GM23338 (cell line): ENCODE results near the gene GCN1. TPM values are rescaled to one million over a fixed set of nuclear protein-coding genes. Genes with fewer than 3 reads are reported as not detected.

Experiments used
- ATAC-seq: fragments of 200-7000 bp; cut with Tn5 transposase; 3 replicates; pipeline ENCODE4 v1.9.1; 2020
- DNase-seq: peaks from one replicate; pipeline ENCODE4 v3.0.0-alpha.2; 2015; ENCODE audit warnings: low spot score
- H2AFZ ChIP-seq: fragments of 200-600 bp; sonication (generic); 2 replicates; pipeline ENCODE4 v1.8.0; 2016; ENCODE audit warnings: antibody characterized with exemption, mild to moderate bottlenecking, moderate library complexity
- H3F3A ChIP-seq: fragments of 200-600 bp; sonication (generic); replicated peaks from 2 replicates; pipeline ENCODE4 v1.8.0; 2017; ENCODE audit warnings: antibody characterized with exemption, mixed run types, low read depth
- H3K27ac ChIP-seq: fragments of 200-600 bp; sonication (generic); 2 replicates; pipeline ENCODE4 v1.6.1; 2016; ENCODE audit warnings: low read depth
- H3K27me3 ChIP-seq: fragments of 200-600 bp; sonication (generic); 2 replicates; pipeline ENCODE4 v1.8.0; 2016; ENCODE audit warnings: mild to moderate bottlenecking, mixed run types, moderate library complexity; ENCODE audit not compliant: insufficient read depth
- H3K36me3 ChIP-seq: fragments of 200-600 bp; sonication (generic); 2 replicates; pipeline ENCODE4 v1.8.0; 2016; ENCODE audit warnings: mild to moderate bottlenecking; ENCODE audit not compliant: insufficient read depth
- H3K4me1 ChIP-seq: fragments of 200-600 bp; sonication (generic); 2 replicates; pipeline ENCODE4 v1.8.0; 2016; ENCODE audit warnings: mild to moderate bottlenecking, moderate library complexity; ENCODE audit not compliant: insufficient read depth
- H3K4me2 ChIP-seq: fragments of 200-600 bp; sonication (generic); 2 replicates; pipeline ENCODE4 v1.7.1; 2017; ENCODE audit warnings: mixed run types
- H3K4me3 ChIP-seq: fragments of 200-600 bp; sonication (generic); 2 replicates; pipeline ENCODE4 v1.6.1; 2016; ENCODE audit warnings: mixed run types
- H3K79me2 ChIP-seq: fragments of 200-600 bp; sonication (generic); replicated peaks from 2 replicates; pipeline ENCODE4 v1.8.0; 2017; ENCODE audit warnings: mild to moderate bottlenecking; ENCODE audit not compliant: insufficient read depth
- H3K9me2 ChIP-seq: fragments of 200-600 bp; sonication (generic); 2 replicates; pipeline ENCODE4 v1.8.0; 2017; ENCODE audit not compliant: insufficient read depth
- H4K20me1 ChIP-seq: fragments of 200-600 bp; sonication (generic); replicated peaks from 2 replicates; pipeline ENCODE4 v1.8.0; 2017; ENCODE audit warnings: mild to moderate bottlenecking; ENCODE audit not compliant: insufficient read depth
- H3K27ac Mint-ChIP-seq: 2 replicates; pipeline ENCODE4 v1.8.0; 2020; ENCODE audit warnings: inconsistent platforms, mild to moderate bottlenecking, moderate library complexity, mixed read lengths
- H3K27me3 Mint-ChIP-seq: 3 replicates; pipeline ENCODE4 v1.8.0; 2022; ENCODE audit warnings: low read depth, mild to moderate bottlenecking, moderate library complexity, mixed read lengths, inconsistent platforms; ENCODE audit not compliant: insufficient read depth, poor library complexity
- H3K36me3 Mint-ChIP-seq: 3 replicates; pipeline ENCODE4 v1.8.0; 2021; ENCODE audit warnings: low read depth, mild to moderate bottlenecking, inconsistent platforms, moderate library complexity, mixed read lengths
- H3K4me1 Mint-ChIP-seq: 3 replicates; pipeline ENCODE4 v1.8.0; 2020; ENCODE audit warnings: mild to moderate bottlenecking, inconsistent platforms, mixed read lengths
- H3K4me3 Mint-ChIP-seq: 3 replicates; pipeline ENCODE4 v1.8.0; 2021; ENCODE audit warnings: moderate library complexity, mild to moderate bottlenecking, inconsistent platforms, mixed read lengths
- H3K9me3 Mint-ChIP-seq: 3 replicates; pipeline ENCODE4 v1.8.0; 2020; ENCODE audit warnings: moderate library complexity, mild to moderate bottlenecking, inconsistent platforms, mixed read lengths
- CREB1 ChIP-seq: fragments of 250-450 bp; sonication (Bioruptor Pico); IDR thresholded peaks from 2 replicates; pipeline ENCODE4 v1.5.0; 2020; ENCODE audit warnings: low read depth, mild to moderate bottlenecking, moderate library complexity
- CTCF ChIP-seq, 2 experiments: fragments of 200-600 bp in 1 of 2; sonication (generic) in 1 of 2; conservative IDR thresholded peaks; 2 replicates each; pipeline versions ENCODE4 v1.5.1 to v1.6.1; 2016 to 2017; ENCODE audit warnings: antibody characterized with exemption in 2 of 2, low read depth in 2 of 2, mild to moderate bottlenecking in 2 of 2, moderate library complexity in 1 of 2
- EZH2 ChIP-seq: fragments of 200-600 bp; sonication (generic); IDR thresholded peaks from one replicate; pipeline ENCODE4 v1.8.0; 2017; ENCODE audit warnings: antibody characterized with exemption, mild to moderate bottlenecking, low read depth; ENCODE audit not compliant: unreplicated experiment
- EZH2phosphoT487 ChIP-seq: fragments of 200-600 bp; sonication (generic); IDR thresholded peaks from one replicate; pipeline ENCODE4 v1.8.1; 2018; ENCODE audit warnings: antibody characterized with exemption; ENCODE audit not compliant: unreplicated experiment
- JUNB ChIP-seq: IDR thresholded peaks from one replicate; pipeline ENCODE4 v1.6.1; 2016; ENCODE audit warnings: antibody characterized with exemption; ENCODE audit not compliant: unreplicated experiment
- POLR2AphosphoS5 ChIP-seq: IDR thresholded peaks from 2 replicates; pipeline ENCODE4 v1.6.1; 2016; ENCODE audit warnings: antibody characterized with exemption, low read depth
- REST ChIP-seq: IDR thresholded peaks from one replicate; pipeline ENCODE4 v1.6.1; 2018; ENCODE audit warnings: antibody characterized with exemption; ENCODE audit not compliant: unreplicated experiment
- STAT1 ChIP-seq: IDR thresholded peaks from one replicate; pipeline ENCODE4 v1.6.1; 2016; ENCODE audit warnings: antibody characterized with exemption; ENCODE audit not compliant: unreplicated experiment
- ZNF331 ChIP-seq: fragments of 250-450 bp; sonication (Bioruptor Pico); IDR thresholded peaks from 2 replicates; pipeline ENCODE4 v1.5.0; 2020; ENCODE audit warnings: low read depth, mild to moderate bottlenecking, moderate library complexity
- polyA plus RNA-seq: library from polyadenylated mRNA; unstranded; fragments of >200 nt; fragmentation: Nextera tagmentation; extraction: Ambion mirVana; gene quantifications from 2 replicates; pipeline ENCODE4 v1.2.1, GENCODE V29; 2016
- total RNA-seq: library from RNA; depleted of rRNA; stranded (reverse); fragments of >200 nt; shearing (Covaris generic); gene quantifications from 2 replicates; pipeline ENCODE4 v1.2.3, GENCODE V29; 2014

The GCN1 gene
- total and polyA plus RNA-seq, 2 experiments from 2014 or later: 18.0 to 177 TPM

GRCh38 chr12:120212301-120212700 is 17.8 kb upstream of the GCN1 start:
- H3K9me2 ChIP-seq: no peaks in the 10 kb centered on the region
- H3K36me3 ChIP-seq: peaks cover 10% of the 10 kb centered on the region
- DNase-seq (no peak), ATAC-seq (no peak)
- Mint-ChIP-seq H3K9me3 (no peaks in the 10 kb centered on the region), H3K36me3 (peaks cover 55% of the 10 kb centered on the region), H3K27ac (no peak overlapping the region), H3K4me1 (peaks cover 6% of the 10 kb centered on the region), H3K27me3 (peaks cover 15% of the 10 kb centered on the region), H3K4me3 (no peak overlapping the region)
- H2AFZ ChIP-seq: no peak overlapping the region
- H3K27ac ChIP-seq: no peak overlapping the region
- H4K20me1 ChIP-seq: peaks cover 10% of the 10 kb centered on the region; the same call in 1 of the 2 replicates
- no peak overlapping the region for H3K4me3 ChIP-seq
- no peaks in the 10 kb centered on the region; the same call in 1 of the 2 replicates for H3K4me1 ChIP-seq
- no peaks in the 10 kb centered on the region for H3K79me2 ChIP-seq
- H3K27me3 ChIP-seq: no peaks in the 10 kb centered on the region
- TF ChIP-seq STAT1: no peak
- TF ChIP-seq REST: no peak
- no peak overlapping the region for H3K4me2 ChIP-seq
- peaks cover 14% of the 10 kb centered on the region; the same call in 1 of the 2 replicates for H3F3A ChIP-seq

GRCh38 chr12:120211904-120212283 is 17.4 kb upstream of the GCN1 start:
- H3K4me1 Mint-ChIP-seq: peaks cover 6% of the 10 kb centered on the region
- Histone ChIP-seq H3K9me2 (no peaks in the 10 kb centered on the region), H3K79me2 (no peaks in the 10 kb centered on the region), H3K36me3 (peaks cover 10% of the 10 kb centered on the region), H2AFZ (no peak overlapping the region), H3K4me2 (no peak overlapping the region), H3K27ac (no peak overlapping the region), H4K20me1 (peaks cover 10% of the 10 kb centered on the region; the same call in 1 of the 2 replicates), H3K4me1 (no peaks in the 10 kb centered on the region; the same call in 1 of the 2 replicates), H3F3A (peaks cover 14% of the 10 kb centered on the region; the same call in 1 of the 2 replicates), H3K4me3 (no peak overlapping the region), H3K27me3 (no peaks in the 10 kb centered on the region)
- 0 out of 2 replicates have a peak overlapping the region, but pooled peaks have one; percentile 17 for H3K27ac Mint-ChIP-seq
- no peak overlapping the region for H3K4me3 Mint-ChIP-seq
- H3K36me3 Mint-ChIP-seq: peaks cover 59% of the 10 kb centered on the region
- TF ChIP-seq POLR2AphosphoS5: no peak
- no peak for TF ChIP-seq ZNF331
- TF ChIP-seq REST: no peak
- TF ChIP-seq CREB1 (CRISPR knock-in tag): no peak
- no peak for TF ChIP-seq EZH2
- no peak for TF ChIP-seq CTCF (conservative IDR thresholded peaks at IDR 0.05; ENCODE audit: low read depth in 2 of 2)
- no peak for TF ChIP-seq STAT1
- TF ChIP-seq JUNB: no peak
- no peak for TF ChIP-seq EZH2phosphoT487
- DNase-seq (no peak), ATAC-seq (no peak)
- peaks cover 13% of the 10 kb centered on the region for H3K27me3 Mint-ChIP-seq
- no peaks in the 10 kb centered on the region for H3K9me3 Mint-ChIP-seq
